ENCODE results near the gene SYT8. TPM values are rescaled to one million over a fixed set of nuclear protein-coding genes. Genes with fewer than 3 reads are reported as not detected.

The SYT8 gene
- total RNA-seq, 2 experiments from 2014 or later = not detected

DNA sequence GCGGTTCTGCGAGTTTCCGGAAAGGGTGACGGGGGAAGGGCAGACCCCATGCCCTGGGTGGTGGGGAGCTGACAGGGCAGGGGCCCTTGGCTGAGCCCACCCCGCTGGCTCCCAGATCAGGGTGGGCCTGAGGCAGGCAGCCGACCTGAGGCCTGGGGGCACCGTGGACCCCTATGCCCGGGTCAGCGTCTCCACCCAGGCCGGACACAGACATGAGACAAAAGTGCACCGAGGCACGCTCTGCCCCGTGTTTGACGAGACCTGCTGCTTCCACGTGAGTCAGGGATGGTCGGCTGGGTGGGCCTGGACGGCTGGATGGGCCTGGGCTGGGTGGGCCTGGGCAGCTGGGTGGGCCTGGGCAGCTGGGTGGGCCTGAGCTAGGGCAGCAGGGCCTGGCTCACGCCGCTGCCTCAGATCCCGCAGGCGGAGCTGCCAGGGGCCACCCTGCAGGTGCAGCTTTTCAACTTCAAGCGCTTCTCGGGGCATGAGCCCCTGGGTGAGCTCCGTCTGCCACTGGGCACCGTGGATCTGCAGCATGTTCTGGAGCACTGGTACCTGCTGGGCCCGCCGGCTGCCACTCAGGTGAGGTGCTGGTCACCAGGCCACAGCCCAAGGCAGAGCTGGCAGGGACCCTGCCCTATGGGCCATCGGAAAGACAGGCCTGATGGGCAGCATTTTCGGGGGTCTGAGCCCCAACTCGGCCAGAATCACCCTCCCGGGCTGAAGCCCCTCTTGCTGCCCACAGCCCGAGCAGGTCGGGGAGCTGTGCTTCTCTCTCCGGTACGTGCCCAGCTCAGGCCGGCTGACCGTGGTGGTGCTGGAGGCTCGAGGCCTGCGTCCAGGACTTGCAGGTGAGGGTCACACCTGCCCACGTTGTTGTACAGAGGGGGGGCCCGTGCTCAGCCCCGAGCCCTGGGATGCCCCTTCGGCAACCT lies 1.5 kb downstream of the SYT8 start:
- Mint-ChIP-seq H3K4me3 (no peak overlapping the region), H3K36me3 (ENCODE audit: low read depth) (no peaks in the 10 kb centered on the region), H3K27me3 (no peaks in the 10 kb centered on the region), H3K9me3 (ENCODE audit: low read depth) (no peaks in the 10 kb centered on the region), H3K4me1 (no peaks in the 10 kb centered on the region), H3K27ac (no peak overlapping the region)
- POLR2A ChIA-PET = no interaction called here
- DNase-seq = no peak
- CTCF ChIA-PET = interaction anchor here (0.7 to 7.8 kb wide), 6 partner anchors 81 to 184 kb away, joined by 3 to 181 read pairs (median 4); no protein-coding TSS in a partner anchor
- intact Hi-C loops (cut with DNase I, micrococcal nuclease) = loop anchor here in 1 of 2 experiments (2.0 to 5.0 kb wide), 3 partner anchors 46 to 317 kb away; partner anchors contain the start of gene TNNT3
- no peak for ATAC-seq

DNA sequence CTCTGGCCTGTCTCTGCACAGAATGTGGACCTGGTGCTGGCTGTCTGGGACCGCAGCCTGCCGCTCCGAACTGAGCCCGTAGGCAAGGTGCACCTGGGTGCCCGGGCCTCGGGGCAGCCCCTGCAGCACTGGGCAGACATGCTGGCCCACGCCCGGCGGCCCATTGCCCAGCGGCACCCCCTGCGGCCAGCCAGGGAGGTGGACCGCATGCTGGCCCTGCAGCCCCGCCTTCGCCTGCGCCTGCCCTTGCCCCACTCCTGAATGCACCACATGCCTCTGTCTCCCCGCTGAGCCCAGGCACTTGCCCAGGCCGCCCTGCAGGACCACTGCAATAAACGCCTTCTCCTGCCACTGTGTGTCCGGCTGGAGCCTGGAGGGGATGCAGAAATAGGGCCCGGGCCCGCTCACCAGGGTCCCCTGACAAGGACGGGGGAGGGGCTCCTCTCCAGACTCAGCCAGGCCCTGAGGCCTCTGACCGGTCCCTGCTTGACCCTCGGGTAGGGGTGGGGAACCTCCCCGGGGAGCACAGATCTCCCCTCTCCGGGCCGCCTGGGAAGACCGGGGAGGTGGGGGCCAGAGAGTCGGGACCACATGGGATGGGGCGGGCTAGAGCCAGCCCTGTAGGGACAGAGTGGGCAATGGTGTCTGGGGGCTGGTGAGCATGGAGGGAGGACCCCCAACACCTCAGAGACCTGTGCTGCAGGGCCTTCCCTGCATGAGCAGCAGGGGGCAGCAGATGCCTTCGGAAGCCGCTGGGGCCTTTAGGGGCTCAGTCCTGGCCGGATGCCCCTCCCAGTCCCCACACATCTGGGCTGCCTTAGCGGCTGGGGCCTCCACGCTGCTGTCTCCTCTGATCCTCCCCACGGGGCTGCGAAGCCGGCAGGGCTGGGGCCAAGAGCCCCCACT lies 2.6 kb downstream of the SYT8 start:
- Mint-ChIP-seq H3K27ac (no peak overlapping the region), H3K4me3 (no peak overlapping the region), H3K27me3 (no peaks in the 10 kb centered on the region), H3K9me3 (ENCODE audit: low read depth) (no peaks in the 10 kb centered on the region), H3K4me1 (no peaks in the 10 kb centered on the region), H3K36me3 (ENCODE audit: low read depth) (no peaks in the 10 kb centered on the region)
- ATAC-seq (peak; percentile 91), DNase-seq (peak; percentile 89)
- ChIA-PET CTCF (interaction anchor here (0.7 to 7.8 kb wide), 6 partner anchors 130 to 315 kb away, joined by 3 to 181 read pairs (median 4); no protein-coding TSS in a partner anchor), POLR2A (no interaction called here)
- intact Hi-C loops (cut with DNase I, micrococcal nuclease) = loop anchor here (1.0 to 5.0 kb wide), 6 partner anchors 45 to 315 kb away; partner anchors contain the start of gene TNNT3 (in 1 of the 2)

DNA sequence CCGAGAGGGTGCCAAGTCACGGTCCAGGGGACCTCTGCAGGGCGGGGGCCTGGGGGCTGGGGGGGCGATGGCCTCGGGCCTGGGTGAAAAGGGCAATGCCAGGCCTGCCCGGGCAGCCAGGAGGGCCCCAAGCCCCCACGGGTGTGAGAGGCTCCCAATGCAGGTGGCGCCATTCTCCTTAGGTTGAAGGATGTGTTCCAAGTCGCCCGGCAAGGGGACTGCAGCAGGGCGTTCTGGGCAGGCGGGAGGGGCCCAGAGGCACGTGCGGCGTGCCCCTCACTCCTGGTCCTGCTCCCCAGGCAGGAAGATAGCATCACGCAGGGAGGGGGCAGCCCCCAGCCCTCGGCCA lies 3.3 kb downstream of the SYT8 start:
- Mint-ChIP-seq H3K9me3 (ENCODE audit: low read depth) (no peaks in the 10 kb centered on the region), H3K4me3 (no peak overlapping the region), H3K27ac (no peak overlapping the region), H3K27me3 (no peaks in the 10 kb centered on the region), H3K36me3 (ENCODE audit: low read depth) (no peaks in the 10 kb centered on the region), H3K4me1 (no peaks in the 10 kb centered on the region)
- peak; percentile 16 for ATAC-seq
- intact Hi-C loops (cut with DNase I, micrococcal nuclease) = loop anchor here (1.0 to 5.0 kb wide), 2 partner anchors 44 to 80 kb away; no protein-coding TSS in a partner anchor
- ChIA-PET POLR2A (no interaction called here), CTCF (interaction anchor here (0.7 to 1.7 kb wide), 5 partner anchors 13 to 315 kb away, joined by 3 to 6 read pairs (median 5); no protein-coding TSS in a partner anchor)
- peak; percentile 45 for DNase-seq

DNA sequence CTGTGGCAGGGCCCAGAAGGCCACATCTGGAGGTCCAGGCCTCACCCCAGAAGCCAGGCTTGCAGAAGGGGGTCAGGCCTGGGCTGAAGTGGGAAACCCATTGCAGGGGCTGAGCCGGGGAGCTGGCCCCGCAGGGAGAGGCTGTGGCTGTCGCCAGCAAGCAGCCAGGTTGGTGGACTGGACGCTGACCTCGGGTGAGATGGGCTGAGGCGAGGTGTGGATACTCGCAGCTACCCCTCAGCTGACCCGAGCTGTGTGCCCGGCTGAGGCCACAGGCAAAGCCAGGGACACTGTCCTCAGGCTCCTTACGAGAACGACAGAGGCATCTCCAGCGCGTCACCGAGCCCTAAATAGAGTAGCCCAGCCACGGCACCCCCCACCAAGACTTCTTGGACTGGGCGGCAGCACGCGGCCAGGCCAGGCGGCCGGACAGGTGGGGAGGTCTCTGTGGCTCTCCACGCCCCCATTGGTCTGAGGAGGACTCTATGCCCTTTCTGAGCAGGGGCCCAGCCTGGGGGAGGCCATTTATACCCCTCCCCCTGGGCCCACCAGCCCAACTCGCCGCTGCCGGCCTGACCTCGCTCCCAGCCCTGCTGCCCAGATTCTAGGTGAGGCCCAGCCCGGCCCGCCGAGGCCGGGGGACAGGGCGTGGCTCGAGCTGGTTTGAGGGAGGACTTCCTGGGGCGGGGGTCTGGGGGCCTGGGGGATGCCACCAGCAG lies 3.8 kb downstream of the SYT8 start, which contains the start of gene TNNI2:
TSS of gene TNNI2 (plus strand) at position 556 of the 719 bp plus-strand sequence. CDS start 716 bp downstream, outside the sequence.
- no peak for DNase-seq
- Mint-ChIP-seq H3K4me1 (peaks cover 3% of the 10 kb centered on the region), H3K27ac (no peak within 1 kb of the TSS), H3K4me3 (no peak within 1 kb of the TSS), H3K27me3 (no peaks in the 10 kb centered on the region), H3K36me3 (ENCODE audit: low read depth) (no peaks in the 10 kb centered on the region), H3K9me3 (ENCODE audit: low read depth) (no peaks in the 10 kb centered on the region)
- intact Hi-C loops (cut with DNase I, micrococcal nuclease) = loop anchor here (1.0 to 5.0 kb wide), 2 partner anchors 44 to 80 kb away; no protein-coding TSS in a partner anchor
- POLR2A ChIA-PET = no interaction called here
- ATAC-seq = no peak
- CTCF ChIA-PET = interaction anchor here (0.7 to 1.7 kb wide), 6 partner anchors 12 to 314 kb away, joined by 3 to 6 read pairs (median 4); no protein-coding TSS in a partner anchor

DNA sequence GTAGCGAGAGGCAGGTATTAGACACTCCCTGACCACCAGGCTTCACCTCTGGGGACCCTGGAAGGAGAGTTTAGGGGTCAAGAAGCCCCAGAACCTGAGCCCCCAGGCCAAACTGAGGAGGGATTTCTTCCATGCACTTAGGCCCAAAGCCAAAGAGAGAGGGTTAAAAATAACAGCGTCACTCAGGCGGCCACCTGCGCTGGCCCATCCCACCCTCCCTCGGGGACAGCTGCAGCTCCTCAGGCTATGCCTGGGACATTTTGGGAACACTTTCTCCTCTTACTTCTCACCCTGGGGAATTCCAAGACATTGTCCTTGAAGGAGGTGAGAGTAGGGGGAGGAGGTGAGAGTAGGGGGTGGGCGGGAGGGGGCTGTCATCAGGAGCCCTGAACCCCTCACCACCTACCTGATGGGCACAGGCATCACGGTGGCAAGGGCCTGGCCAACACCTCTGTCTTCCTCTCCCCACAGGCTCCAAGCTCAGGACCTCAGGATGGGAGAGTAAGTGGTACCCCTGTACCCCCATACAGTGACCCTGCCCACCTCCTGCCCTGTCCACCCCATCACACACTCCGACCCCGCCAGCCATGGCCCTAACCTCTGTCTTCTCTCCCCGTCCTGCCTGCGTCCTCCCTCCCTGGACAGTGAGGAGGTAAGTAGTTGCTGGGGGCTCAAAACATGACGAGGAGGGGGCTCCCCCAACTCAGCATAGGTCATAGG lies 4.6 kb downstream of the SYT8 start:
- Mint-ChIP-seq H3K4me3 (no peak overlapping the region), H3K27me3 (no peaks in the 10 kb centered on the region), H3K4me1 (peaks cover 11% of the 10 kb centered on the region), H3K36me3 (ENCODE audit: low read depth) (no peaks in the 10 kb centered on the region), H3K27ac (no peak overlapping the region), H3K9me3 (ENCODE audit: low read depth) (no peaks in the 10 kb centered on the region)
- POLR2A ChIA-PET = no interaction called here
- ATAC-seq (no peak), DNase-seq (no peak)
- CTCF ChIA-PET = interaction anchor here (1.5 to 1.7 kb wide), 2 partner anchors 145 to 313 kb away, joined by 3 to 6 read pairs; no protein-coding TSS in a partner anchor
- intact Hi-C loops (cut with DNase I, micrococcal nuclease) = loop anchor here in 1 of 2 experiments (5.0 kb wide), 1 partner anchor 43 kb away; no protein-coding TSS in a partner anchor

DNA sequence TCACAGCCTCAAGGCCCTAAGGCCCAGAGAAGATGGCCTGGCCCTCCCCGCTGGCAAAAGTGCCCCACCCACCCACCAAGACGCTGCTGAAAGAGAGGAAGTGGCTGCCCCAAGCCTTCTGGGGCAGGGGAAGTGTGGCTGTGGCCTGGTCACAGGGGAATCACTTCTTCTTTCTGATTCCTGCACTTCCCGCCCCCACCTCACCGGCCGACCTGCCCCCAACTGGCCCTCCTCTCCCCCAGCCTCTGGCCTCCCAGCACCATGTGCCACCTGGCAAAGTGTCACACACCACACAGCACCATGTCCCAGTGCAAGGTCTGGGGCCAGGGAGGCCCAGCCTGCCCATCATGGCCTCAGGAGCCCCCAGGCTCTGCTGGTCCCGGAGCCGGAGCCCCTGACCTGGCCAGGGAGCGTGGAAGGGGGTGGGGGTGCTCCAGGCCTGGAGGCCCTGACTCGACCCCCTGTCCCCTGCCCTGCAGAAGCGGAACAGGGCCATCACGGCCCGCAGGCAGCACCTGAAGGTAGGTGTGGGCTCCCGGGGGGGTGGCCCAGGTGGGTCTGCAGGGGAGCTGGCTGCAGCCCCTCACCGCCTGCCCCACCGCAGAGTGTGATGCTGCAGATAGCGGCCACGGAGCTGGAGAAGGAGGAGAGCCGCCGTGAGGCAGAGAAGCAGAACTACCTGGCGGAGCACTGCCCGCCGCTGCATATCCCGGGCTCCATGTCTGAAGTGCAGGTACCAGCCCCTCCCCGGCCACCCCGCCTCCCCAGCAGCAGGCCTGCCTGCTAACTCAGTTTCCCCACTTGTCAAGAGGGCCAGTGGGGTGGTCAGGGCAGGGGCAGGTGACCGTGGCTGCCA lies 5.4 kb downstream of the SYT8 start:
- H3K4me3 Mint-ChIP-seq = no peak overlapping the region
- no peaks in the 10 kb centered on the region for H3K27me3 Mint-ChIP-seq
- H3K4me1 Mint-ChIP-seq = peaks cover 19% of the 10 kb centered on the region
- H3K9me3 Mint-ChIP-seq (ENCODE audit: low read depth) = no peaks in the 10 kb centered on the region
- no peak overlapping the region for H3K27ac Mint-ChIP-seq
- ATAC-seq (no peak), DNase-seq (no peak)
- CTCF ChIA-PET = interaction anchor here (0.7 kb wide), 1 partner anchor 146 kb away, joined by 3 read pairs; no protein-coding TSS in a partner anchor
- POLR2A ChIA-PET = no interaction called here
- intact Hi-C loops (cut with DNase I, micrococcal nuclease) = loop anchor here in 1 of 2 experiments (5.0 kb wide), 1 partner anchor 42 kb away; no protein-coding TSS in a partner anchor
- no peaks in the 10 kb centered on the region for H3K36me3 Mint-ChIP-seq (ENCODE audit: low read depth)

DNA sequence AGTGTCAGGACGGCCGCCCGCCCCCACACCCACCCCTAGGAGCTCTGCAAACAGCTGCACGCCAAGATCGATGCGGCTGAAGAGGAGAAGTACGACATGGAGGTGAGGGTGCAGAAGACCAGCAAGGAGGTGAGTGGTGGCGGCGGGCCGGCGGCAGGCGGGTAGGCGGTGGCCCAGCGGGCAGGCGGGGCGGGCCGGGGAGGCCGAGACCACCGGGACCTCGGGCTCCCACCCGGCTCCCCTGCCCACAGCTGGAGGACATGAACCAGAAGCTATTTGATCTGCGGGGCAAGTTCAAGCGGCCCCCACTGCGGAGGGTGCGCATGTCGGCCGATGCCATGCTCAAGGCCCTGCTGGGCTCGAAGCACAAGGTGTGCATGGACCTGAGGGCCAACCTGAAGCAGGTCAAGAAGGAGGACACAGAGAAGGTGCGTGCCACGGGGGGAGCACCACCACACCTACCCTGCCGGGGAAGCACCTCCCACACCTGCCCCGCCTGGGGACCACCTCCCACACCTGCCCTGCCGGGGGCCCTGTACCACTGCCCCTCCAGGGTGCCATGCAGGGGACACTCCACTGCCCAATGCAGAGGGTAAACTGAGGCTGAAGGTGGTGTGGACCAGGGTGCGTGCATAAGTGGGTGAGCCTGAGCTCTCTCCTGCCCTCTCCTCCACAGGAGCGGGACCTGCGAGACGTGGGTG lies 6.1 kb downstream of the SYT8 start:
- Mint-ChIP-seq H3K27ac (no peak overlapping the region), H3K4me3 (no peak overlapping the region)
- CTCF ChIA-PET = interaction anchor here (0.5 to 0.7 kb wide), 2 partner anchors 147 to 1202 kb away, joined by 3 read pairs; no protein-coding TSS in a partner anchor

DNA sequence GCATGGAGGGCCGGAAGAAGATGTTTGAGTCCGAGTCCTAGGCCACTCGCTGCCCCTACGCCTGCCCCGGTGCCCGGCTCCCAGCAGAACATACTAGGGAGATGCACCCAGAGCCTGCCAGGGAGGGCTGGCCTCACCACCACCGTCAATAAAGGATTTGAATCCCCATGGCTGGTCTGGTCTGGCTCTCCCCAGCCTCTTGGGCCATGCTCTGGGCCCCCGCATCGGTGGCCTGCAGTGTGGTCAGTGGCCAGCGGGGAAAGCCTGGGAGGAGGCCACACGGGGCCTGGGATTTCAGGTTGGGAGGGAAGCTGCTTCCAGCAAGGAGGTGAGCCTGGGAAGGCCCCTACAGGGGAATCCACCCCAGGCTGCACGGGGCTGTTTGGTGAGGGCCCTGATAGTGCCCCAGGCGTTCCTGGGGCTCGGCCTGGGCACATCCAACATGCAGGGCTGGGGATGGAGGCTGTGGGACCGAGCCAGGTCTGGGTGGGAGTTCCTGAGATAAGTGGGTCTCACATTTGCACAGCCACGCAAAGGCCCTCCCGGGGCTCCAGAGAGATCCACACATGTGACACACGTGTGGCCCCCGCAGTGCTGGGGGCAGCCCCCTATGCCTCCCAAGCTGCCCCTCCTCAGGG lies 6.8 kb downstream of the SYT8 start:
- Mint-ChIP-seq H3K4me3 (no peak overlapping the region), H3K36me3 (ENCODE audit: low read depth) (no peaks in the 10 kb centered on the region), H3K9me3 (ENCODE audit: low read depth) (no peaks in the 10 kb centered on the region), H3K27ac (no peak overlapping the region), H3K4me1 (peaks cover 32% of the 10 kb centered on the region), H3K27me3 (no peaks in the 10 kb centered on the region)
- POLR2A ChIA-PET = no interaction called here
- CTCF ChIA-PET = interaction anchor here (0.7 to 0.8 kb wide), 2 partner anchors 147 to 234 kb away, joined by 3 to 4 read pairs; no protein-coding TSS in a partner anchor
- DNase-seq (no peak), ATAC-seq (no peak)
- intact Hi-C loops (cut with DNase I, micrococcal nuclease) = no loop called here

More for the DNA sequence above, 6.1 kb downstream of the SYT8 start:
- no peak for ATAC-seq
- no peaks in the 10 kb centered on the region for H3K36me3 Mint-ChIP-seq (ENCODE audit: low read depth)
- H3K27me3 Mint-ChIP-seq = no peaks in the 10 kb centered on the region
- no peak for DNase-seq
- peaks cover 27% of the 10 kb centered on the region for H3K4me1 Mint-ChIP-seq
- H3K9me3 Mint-ChIP-seq (ENCODE audit: low read depth) = no peaks in the 10 kb centered on the region
- POLR2A ChIA-PET = no interaction called here
- intact Hi-C loops (cut with DNase I, micrococcal nuclease) = no loop called here
